SK-N-MC (cell line): ENCODE measurements around the gene ARMH2.

Source experiments
- EZH2 ChIP-seq: fragments of 200-600 bp; sonication (generic); IDR thresholded peaks from one replicate; pipeline ENCODE4 v1.6.1; 2017; ENCODE audit warnings: antibody characterized with exemption
- FOXP2 ChIP-seq: optimal IDR thresholded peaks from 2 replicates; pipeline ENCODE3; 2011; ENCODE audit warnings: mild to moderate bottlenecking, moderate library complexity; ENCODE audit not compliant: insufficient read depth; ENCODE audit errors: extremely low read length, control extremely low read depth
- POLR2AphosphoS5 ChIP-seq: IDR thresholded peaks from 2 replicates; pipeline ENCODE4 v1.6.1; 2012; ENCODE audit warnings: mild to moderate bottlenecking, low read depth, low read length, borderline replicate concordance

DNA sequence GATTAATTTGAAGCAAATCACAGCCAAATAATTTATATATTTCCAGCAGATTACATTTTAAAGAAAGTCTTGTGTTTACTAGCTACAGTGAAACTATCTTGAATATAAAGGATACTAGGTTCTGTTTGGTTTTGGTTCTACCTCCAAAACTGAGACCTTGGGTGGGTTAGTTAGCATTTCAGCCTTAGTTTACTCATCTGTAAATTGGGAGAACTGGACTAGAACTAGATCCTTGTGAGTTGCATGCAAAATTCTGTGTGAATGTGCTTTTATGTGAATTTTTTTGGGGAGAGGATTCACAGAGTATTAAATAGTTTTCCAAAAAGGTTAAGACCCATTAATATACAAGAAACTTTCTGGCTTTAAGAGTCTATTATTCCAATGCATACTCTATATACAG, 19.8 kb downstream of the ARMH2 start:
- TF ChIP-seq EZH2 (no peak), POLR2AphosphoS5 (no peak), FOXP2 (no peak)
